GM19240 (cell line): ENCODE results near the gene ALKBH6.

Experiments
- DNase-seq: peaks from one replicate; pipeline ENCODE4 v3.0.0; 2011; ENCODE audit warnings: low spot score; ENCODE audit not compliant: insufficient read length

The ALKBH6 gene

DNA sequence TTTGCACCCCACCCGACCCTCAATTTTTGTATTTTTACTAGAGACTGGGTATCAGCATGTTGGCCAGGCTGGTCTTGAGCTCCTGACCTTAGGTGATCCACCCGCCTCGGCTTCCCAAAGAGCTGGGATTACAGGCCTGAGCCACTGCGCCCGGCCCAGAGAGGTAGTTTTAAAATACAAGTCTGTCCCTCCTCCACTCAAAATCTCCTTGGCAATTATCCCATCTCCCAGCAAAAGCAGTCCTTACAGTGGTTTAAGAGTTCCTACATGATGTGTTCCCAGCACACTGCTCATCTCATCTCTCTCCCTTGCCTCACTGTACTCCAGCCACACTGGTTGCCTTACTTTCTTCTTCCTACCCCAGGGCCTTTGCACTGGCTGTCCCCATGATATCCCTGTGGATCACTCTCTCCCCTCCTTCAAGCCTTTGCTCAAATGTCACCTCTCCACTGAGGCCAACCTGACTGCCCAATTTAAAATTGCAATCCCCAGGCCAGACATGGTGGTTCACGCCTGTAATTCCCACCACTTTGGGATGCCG lies 53.5 kb downstream of the ALKBH6 start:
- no peak for DNase-seq

DNA sequence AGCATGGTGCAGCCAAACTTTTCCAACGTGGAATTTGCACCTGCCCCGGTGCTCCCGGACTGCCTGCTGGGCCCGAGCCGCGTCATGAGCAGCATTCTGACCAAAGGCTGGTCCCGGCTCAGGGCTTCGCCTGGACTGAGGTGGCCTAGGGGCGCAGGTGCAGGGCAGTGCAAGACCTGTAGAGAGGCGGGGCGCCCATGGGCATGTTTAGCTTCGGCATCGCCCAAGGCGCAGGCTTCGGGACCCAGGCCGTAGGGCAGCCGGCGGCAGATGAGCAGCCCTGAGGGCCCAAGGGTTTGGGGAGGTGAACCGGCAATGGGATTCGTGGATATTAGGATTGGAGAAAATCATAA lies 54.1 kb downstream of the ALKBH6 start:
- DNase-seq = no peak
